ENCODE results near the gene SLC30A2. TPM values are rescaled to one million over a fixed set of nuclear protein-coding genes. Genes with fewer than 3 reads are reported as not detected.

Gene SLC30A2
- total and polyA plus RNA-seq, 10 of the 15 experiments (the other 5 are each of a cell fraction or from before 2014, with no cell fraction given), result 0.13 TPM; not detected in 9

GRCh38 chr1:26020941-26021646, 24.8 kb downstream of the SLC30A2 start (continued):
- no peak for TF ChIP-seq ZBTB11 (CRISPR knock-in tag; IDR thresholded peaks at IDR 0.05)
- TF ChIP-seq RAD21 (IDR thresholded peaks at IDR 0.05; ENCODE audit: insufficient read depth, low read depth, low read length), result no peak
- no peak for TF ChIP-seq REST (IDR thresholded peaks at IDR 0.05; ENCODE audit: low read depth, low read length)
- TF ChIP-seq CBX5 (IDR thresholded peaks at IDR 0.05; ENCODE audit: low read depth), result no peak
- TF ChIP-seq STAT1 (conservative IDR thresholded peaks at IDR 0.05), result no peak
- no peak for TF ChIP-seq CUX1 (IDR thresholded peaks at IDR 0.05; ENCODE audit: insufficient replicate concordance, low read depth, low read length)
